GM12872 (cell line): Measurements from ENCODE around the gene GPR157.

Experiments used
- TF ChIP-seq, protein P1 (sequence below): IDR thresholded peaks from 3 replicates; pipeline ENCODE4 v1.5.1; 2011; ENCODE audit warnings: low read depth, mild to moderate bottlenecking, low read length, moderate library complexity; ENCODE audit not compliant: insufficient read depth

The GPR157 gene, protein sequence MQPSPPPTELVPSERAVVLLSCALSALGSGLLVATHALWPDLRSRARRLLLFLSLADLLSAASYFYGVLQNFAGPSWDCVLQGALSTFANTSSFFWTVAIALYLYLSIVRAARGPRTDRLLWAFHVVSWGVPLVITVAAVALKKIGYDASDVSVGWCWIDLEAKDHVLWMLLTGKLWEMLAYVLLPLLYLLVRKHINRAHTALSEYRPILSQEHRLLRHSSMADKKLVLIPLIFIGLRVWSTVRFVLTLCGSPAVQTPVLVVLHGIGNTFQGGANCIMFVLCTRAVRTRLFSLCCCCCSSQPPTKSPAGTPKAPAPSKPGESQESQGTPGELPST

DNA sequence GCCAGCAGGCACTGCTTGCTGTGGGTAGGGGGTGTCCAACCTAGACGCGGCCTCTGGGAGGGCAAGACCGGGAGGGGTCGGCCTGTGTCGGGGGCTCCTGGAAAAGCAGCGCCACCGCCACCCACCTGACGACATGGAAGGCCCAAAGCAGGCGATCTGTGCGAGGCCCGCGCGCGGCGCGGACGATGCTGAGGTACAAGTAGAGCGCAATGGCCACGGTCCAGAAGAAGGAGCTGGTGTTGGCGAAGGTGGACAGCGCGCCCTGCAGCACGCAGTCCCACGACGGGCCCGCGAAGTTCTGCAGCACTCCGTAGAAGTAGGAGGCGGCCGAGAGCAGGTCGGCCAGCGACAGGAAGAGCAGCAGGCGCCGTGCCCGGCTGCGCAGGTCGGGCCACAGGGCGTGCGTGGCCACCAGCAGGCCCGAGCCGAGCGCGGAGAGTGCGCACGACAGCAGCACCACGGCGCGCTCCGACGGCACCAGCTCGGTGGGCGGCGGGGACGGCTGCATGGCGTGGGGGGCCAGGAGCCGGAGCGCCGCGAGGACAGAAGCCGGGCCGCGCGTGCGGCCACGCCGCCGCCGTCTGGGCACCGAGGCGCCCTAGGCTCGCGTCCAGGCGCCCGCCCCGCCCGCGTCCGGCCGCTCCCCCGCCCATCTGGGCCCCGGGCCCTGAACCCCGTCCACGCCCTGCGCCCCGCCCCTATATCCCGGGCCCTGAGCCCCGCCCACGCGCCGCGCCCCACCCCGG lies at the start of gene GPR157:
Gene GPR157 (minus strand): TSS at position 583 of the 746 bp plus-strand sequence. CDS start 75 bp downstream, at position 508.
- TF ChIP-seq, protein P1, sequence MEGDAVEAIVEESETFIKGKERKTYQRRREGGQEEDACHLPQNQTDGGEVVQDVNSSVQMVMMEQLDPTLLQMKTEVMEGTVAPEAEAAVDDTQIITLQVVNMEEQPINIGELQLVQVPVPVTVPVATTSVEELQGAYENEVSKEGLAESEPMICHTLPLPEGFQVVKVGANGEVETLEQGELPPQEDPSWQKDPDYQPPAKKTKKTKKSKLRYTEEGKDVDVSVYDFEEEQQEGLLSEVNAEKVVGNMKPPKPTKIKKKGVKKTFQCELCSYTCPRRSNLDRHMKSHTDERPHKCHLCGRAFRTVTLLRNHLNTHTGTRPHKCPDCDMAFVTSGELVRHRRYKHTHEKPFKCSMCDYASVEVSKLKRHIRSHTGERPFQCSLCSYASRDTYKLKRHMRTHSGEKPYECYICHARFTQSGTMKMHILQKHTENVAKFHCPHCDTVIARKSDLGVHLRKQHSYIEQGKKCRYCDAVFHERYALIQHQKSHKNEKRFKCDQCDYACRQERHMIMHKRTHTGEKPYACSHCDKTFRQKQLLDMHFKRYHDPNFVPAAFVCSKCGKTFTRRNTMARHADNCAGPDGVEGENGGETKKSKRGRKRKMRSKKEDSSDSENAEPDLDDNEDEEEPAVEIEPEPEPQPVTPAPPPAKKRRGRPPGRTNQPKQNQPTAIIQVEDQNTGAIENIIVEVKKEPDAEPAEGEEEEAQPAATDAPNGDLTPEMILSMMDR, result 0 out of 3 replicates have a peak, but pooled peaks have one; percentile 2

DNA sequence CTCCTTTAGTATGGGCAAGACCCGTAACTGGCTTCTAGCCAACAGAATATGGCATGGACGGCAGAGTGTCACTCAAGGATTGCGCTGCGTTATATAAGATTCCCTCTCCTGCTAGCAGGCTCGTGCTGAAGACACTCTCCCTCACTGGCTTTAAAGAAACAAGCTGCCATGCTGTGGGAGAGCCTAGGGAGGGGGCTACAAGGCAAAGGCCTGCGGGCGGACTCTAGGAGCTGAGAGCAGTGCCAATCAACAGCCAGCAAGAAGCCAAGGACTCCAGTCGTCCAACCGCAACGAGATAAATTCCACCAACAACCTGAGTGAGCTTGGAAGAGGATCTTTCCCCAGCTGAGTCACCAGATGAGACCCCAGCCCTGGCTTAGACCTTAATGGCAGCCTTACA lies 45.9 kb upstream of the GPR157 start:
- TF ChIP-seq, protein P1, result no peak

DNA sequence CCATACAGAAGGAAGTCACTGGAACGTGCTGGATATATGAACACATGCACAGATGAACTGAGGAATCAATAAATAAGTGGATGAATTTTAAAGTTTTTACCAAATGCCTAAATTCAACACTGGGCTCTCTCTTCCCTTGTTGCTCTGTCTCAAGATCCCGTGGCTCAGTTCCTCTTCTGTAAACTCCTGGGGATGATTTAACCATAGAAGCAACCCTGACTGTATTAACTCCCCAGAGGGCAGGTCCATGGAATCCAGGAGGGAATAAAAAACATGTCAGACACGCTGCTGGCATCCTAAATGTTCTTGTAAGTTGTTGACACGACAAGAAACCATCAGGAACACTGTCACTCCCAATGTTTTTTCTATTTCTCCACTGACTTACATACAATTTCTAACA lies 45.3 kb upstream of the GPR157 start:
- TF ChIP-seq, protein P1, result no peak

DNA sequence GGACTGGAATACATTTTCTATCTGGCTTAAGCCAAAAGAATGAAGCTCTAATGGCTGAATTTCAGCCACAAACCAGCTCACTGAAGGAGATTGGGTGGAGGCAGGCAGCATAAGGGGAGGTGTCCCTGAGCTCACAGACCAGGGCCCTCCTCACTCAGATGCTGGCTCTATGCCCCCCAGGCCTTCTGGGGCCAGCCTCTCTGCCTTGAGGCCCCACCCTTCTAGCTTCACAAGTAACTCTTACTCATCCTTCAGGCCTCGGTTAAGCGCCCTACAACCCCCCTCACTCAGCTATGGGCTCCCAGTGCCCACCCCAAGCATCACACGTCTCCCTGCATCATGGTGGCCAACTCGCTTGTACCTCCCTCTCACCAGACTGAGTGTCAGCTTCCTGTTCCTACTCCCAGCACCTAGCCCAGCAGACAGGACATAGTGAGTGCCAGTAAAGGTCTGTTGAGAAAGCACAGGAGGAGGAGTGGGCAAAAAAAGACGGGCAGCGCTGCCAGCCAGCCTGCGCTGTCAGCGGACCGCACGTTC lies 40.8 kb upstream of the GPR157 start:
- TF ChIP-seq, protein P1, result no peak

DNA sequence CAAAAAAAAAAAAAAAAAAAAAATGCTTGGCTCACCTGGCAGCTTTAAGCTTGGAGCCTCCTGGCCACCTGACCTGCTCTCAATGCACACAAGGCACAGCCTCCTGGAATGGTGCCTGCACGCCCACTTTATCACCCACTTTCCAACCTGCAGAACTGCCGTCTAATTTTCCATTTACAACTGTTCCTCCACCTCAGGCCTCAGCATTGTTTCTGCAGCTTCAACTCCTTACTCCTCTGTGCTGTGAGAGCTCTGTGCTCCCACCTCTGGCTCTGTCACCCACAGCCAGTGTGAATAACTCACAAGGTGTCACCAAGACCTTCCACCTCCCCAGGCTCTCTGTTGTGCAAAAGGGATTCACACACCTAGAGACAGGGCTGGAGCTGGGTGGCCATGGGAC lies 38.7 kb upstream of the GPR157 start:
- TF ChIP-seq, protein P1, result no peak

DNA sequence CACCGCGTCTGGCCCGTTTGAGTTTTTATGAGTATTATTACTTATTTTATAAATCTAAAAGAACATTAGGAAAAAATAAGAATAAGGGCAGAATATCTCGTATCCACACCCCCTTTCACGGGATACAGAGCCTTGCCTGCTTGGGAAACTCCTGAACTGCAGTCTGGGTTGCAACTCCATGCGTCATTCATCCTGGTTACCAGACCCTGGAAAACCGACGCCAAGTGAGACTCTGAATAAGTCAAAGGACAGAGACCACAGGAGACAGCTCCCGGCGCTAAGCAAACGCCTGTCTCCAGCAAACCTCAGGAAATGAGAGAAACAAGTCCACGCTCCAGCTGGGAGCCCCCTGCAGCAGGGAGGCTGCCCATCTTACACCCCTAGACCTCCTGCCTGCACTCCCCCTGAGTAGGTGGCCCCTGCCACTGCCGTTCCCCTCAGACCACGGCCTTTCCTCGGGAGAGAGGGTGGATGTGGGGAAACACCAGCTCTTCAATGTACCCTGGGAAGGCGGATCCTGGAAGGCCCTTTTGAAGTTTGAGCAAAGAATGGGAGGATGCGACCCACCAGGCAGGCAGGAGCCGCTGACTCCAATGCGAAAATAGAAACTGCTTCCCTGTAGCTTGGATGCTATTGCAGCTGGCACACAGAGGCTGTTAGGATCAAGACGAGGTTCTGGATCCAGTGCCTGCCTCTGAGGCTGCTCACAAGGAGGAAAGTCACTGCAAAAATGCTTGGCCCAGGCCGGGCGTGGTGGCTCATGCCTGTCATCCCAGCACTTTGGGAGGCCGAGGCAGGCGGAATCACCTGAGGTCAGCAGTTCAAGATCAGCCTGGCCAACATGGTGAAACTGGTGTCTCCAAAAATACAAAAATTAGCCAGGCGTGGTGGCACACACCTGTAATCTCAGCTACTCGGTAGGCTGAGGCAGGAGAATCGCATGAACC lies 37.7 kb upstream of the GPR157 start:
- TF ChIP-seq, protein P1, result no peak
